ENCODE results near the gene UNG.
A peak's percentile ranks its signal among the peaks of the same experiment; 100 is the strongest.
"Not testable (repeated sequence)": the region's sequence is repeated elsewhere in the genome, so short reads cannot be mapped to it uniquely, and the experiment has no call there.

UNG gene

DNA sequence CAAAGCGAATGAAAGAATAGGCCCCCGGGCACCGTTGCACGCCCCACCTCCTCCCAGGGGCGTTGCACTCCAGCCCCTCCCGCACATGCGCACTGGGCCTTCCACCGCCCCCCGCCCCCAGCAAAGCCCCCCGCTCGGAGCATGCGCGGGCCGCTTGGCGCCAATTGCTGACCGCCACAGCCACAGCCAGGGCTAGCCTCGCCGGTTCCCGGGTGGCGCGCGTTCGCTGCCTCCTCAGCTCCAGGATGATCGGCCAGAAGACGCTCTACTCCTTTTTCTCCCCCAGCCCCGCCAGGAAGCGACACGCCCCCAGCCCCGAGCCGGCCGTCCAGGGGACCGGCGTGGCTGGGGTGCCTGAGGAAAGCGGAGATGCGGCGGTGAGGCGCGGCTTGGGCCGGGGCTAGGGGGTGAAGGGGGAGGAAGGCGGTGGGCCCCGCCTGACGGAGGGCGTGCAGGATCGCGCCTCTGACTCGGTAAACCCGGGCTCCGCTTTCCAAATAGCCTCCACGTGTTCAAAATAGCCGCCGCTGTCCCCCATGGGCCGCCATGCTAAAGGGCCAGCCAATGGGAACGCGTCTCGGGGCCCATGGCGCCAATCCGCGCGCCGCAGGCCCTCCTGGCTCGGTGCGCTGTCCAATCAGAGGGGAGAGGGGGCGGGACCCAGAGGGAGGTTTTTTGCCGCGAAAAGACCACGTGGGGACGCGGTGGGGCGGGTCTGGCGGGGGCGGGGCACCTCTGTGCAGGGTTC, at the start of gene UNG:
Gene UNG, plus strand, starts transcription at position 163 of the 748 bp plus-strand sequence. Its CDS starts 83 bp downstream, at position 246.
- ChIA-PET CTCF (interaction anchor here (0.6 to 0.8 kb wide), 3 partner anchors 11 to 282 kb away, joined by 3 to 6 read pairs (median 3); no protein-coding TSS in a partner anchor), POLR2A (ENCODE audit: low non-redundant PET) (no interaction called here)
- TF ChIP-seq, protein P1, sequence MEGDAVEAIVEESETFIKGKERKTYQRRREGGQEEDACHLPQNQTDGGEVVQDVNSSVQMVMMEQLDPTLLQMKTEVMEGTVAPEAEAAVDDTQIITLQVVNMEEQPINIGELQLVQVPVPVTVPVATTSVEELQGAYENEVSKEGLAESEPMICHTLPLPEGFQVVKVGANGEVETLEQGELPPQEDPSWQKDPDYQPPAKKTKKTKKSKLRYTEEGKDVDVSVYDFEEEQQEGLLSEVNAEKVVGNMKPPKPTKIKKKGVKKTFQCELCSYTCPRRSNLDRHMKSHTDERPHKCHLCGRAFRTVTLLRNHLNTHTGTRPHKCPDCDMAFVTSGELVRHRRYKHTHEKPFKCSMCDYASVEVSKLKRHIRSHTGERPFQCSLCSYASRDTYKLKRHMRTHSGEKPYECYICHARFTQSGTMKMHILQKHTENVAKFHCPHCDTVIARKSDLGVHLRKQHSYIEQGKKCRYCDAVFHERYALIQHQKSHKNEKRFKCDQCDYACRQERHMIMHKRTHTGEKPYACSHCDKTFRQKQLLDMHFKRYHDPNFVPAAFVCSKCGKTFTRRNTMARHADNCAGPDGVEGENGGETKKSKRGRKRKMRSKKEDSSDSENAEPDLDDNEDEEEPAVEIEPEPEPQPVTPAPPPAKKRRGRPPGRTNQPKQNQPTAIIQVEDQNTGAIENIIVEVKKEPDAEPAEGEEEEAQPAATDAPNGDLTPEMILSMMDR (conservative IDR thresholded peaks at IDR 0.05; ENCODE audit: low read depth), result no peak
- DNase-seq (ENCODE audit: low spot score), result peak; percentile 99
- peak within 1 kb of the TSS; percentile 90 for H3K27ac ChIP-seq

DNA sequence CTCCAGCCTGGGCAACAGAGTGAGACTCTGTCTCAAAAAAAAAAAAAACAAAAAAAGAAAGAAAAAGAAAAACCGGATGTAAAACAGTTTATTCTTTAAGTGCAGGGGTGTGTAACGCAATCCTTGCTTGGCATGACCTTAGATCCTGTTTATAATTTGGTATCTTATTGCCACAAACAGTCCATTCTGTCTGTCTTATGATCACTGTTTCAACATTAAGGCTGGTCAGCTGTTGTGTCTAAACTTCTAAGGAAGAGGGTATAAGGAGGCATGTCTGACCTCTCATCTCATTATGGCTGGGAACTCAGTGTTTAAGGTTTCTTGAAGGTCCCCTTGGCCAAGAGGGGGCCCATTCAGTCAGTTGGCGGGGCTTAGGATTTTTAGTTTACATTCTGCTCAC, 48.7 kb upstream of the UNG start:
- CTCF ChIA-PET, result interaction anchor here (0.6 kb wide), 1 partner anchor 99 kb away, joined by 3 read pairs; no protein-coding TSS in a partner anchor
- DNase-seq (ENCODE audit: low spot score); H3K27ac ChIP-seq; POLR2A ChIA-PET (ENCODE audit: low non-redundant PET): not testable (repeated sequence)

DNA sequence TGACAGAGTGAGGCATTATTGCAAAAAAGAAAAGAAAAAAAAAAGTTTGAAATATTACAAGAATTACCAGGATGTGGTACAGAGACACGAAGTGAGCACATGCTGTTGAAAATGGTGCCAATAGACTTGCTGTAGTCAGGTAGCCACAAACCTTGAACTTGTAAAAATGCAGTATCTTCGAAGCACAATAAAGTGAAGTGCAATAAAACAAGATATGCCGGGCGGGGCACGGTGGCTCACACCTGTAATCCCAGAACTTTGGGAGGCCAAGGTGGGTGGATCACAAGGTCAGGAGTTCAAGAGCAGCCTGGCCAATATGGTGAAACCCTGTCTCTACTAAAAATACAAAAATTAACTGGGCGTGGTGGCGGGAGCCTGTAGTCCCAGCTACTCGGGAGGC, 47.6 kb upstream of the UNG start:
- POLR2A ChIA-PET (ENCODE audit: low non-redundant PET); DNase-seq (ENCODE audit: low spot score); CTCF ChIA-PET; H3K27ac ChIP-seq: not testable (repeated sequence)

DNA sequence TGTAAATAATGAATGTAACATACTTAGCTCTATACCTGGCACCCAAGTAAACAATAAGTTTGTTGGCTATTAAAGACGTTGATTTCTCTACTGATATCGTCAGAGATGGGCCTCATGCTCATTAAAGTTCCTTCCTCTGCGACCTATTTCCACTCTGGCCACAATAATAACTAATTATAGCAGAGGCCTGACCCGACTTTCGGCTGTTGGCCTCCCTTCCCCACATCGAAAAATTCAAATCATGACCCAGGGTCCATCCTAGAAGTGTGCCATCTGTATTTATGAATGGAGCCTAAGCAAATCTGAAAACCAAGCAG, 45.3 kb upstream of the UNG start:
- TF ChIP-seq, protein P1 (conservative IDR thresholded peaks at IDR 0.05; ENCODE audit: low read depth), result no peak
- no peak for DNase-seq (ENCODE audit: low spot score)
- ChIA-PET CTCF (interaction anchor here (0.5 kb wide), 1 partner anchor 23 kb away, joined by 3 read pairs; no protein-coding TSS in a partner anchor), POLR2A (ENCODE audit: low non-redundant PET) (no interaction called here)
- peak overlapping the region; percentile 77 for H3K27ac ChIP-seq

DNA sequence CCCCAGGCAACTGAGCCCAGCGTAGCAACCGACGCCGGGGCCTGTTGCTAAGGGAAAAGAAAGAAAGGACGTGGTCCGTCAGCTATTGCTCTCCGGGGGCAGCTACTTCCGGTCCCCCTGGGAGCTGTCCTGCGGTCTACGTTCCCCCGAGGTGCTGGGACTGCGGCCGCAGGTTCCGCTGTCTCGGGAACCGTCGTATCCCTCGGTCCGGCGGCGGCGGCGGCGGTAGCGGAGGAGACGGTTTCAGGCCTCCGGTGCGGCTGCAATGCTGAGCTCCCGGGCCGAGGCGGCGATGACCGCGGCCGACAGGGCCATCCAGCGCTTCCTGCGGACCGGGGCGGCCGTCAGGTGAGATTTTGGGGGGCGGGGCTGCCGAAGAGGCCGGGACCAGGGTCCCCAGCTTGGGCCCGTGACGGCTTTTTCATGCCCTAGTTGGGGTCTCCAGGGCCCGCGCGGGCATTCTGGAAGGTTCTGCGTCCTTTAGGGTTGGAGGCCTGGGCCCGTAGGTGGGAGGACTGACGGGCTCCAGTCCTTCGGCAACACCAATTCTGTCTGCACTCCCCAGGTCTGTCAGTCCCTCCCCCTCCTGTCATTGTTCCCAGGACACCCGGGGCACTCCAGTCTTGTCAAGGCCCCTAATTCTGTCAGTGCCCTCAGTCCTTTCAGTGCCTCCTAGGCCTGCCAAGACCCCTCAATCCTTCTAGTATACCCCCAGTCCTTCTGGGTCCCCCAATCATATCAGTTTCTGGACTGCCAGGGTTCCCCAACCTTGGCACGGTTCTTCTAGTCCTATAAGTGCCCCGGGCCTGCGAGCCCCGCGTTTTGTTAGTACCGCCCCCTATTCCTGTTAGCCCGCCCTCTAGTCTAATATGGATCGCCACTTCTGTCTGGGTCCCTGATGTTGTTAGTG, 44.7 kb upstream of the UNG start, which contains the start of gene USP30:
Gene USP30, plus strand, starts transcription at position 163 of the 910 bp plus-strand sequence. Its CDS starts 103 bp downstream, at position 266.
- CTCF ChIA-PET, result interaction anchor here (0.5 to 0.9 kb wide), 3 partner anchors 24 to 376 kb away, joined by 3 to 4 read pairs (median 3); no protein-coding TSS in a partner anchor
- peak; percentile 94 for DNase-seq (ENCODE audit: low spot score)
- POLR2A ChIA-PET (ENCODE audit: low non-redundant PET), result no interaction called here
- TF ChIP-seq, protein P1 (conservative IDR thresholded peaks at IDR 0.05; ENCODE audit: low read depth), result no peak
- H3K27ac ChIP-seq, result peak within 1 kb of the TSS; percentile 77

DNA sequence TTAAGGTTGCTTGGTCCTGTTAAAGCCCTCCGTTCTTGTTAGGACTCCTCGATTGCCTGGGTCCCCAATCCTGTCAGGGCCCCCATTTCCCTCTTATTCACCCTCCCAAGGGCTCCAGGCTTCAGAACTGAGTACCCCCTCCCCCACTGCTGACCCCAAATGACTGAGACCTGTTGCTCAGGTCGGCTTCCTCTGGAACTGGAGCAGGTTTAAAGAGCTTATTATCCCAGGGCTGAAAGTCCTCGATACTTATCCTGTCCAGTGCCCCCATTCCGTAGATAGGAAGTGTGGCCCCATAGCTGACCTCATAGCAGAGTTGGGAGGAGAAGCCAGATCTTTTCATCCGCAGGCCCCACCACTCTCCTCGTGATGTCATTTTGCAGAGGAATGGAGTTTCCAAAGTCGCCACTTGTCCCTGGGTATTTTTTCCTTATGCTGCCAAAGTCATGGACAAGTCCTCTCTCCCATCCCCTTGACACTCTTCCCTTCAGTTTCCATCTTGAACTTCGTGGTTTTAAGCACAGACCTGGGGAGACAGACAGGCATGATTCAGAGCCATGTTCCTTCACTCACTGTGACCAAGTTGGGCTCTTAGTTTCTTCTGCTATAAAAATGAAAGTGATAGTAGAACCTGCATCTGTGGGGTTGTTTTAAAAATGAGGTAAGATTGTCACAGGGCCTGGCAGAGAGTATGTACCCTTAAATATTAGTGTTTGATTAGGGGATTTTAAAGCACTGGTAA, 43.8 kb upstream of the UNG start:
- TF ChIP-seq, protein P1 (conservative IDR thresholded peaks at IDR 0.05; ENCODE audit: low read depth), result no peak
- peak overlapping the region; percentile 77 for H3K27ac ChIP-seq
- DNase-seq (ENCODE audit: low spot score), result peak; percentile 2
- ChIA-PET POLR2A (ENCODE audit: low non-redundant PET) (no interaction called here), CTCF (interaction anchor here (0.7 to 0.9 kb wide), 2 partner anchors 261 to 375 kb away, joined by 3 to 4 read pairs; no protein-coding TSS in a partner anchor)

DNA sequence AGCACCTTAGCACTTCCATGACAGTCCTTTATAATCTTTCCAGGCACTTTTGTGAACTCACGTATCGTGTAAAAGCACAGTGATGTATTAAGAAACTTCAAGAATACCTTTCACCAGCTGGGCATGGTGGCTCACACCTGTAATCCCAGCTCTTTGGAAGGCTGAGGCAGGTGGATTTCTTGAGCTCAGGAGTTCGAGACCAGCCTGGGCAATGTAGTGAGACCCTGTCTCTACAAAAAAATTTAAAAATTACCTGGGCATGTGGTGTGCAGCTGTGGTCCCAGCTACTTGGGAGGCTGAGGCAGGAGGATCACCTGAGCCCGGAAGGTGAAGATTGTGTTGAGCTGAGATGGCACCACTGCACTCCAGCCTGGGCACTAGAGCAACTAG, 43.3 kb upstream of the UNG start:
- CTCF ChIA-PET; DNase-seq (ENCODE audit: low spot score); H3K27ac ChIP-seq; POLR2A ChIA-PET (ENCODE audit: low non-redundant PET): not testable (repeated sequence)

Data from RWPE1 (cell line).